Caco-2 (cell line): Measurements from ENCODE around the gene PRSS48. TPM values are rescaled to one million over a fixed set of nuclear protein-coding genes. Genes with fewer than 3 reads are reported as not detected.
"Not testable (repeated sequence)": the region's sequence is repeated elsewhere in the genome, so short reads cannot be mapped to it uniquely, and the experiment has no call there.

Experiments used
- BruUV-seq: library from RNA; stranded (reverse); fragments of 400-500 nt; replicated peaks from 2 replicates; lab custom pipeline; 2021; lab: Mats Ljungman, UMichigan
- CTCF ChIA-PET: fragments of 300-600 bp; sonication (Branson Sonifier 250); formaldehyde crosslinking; loops from one replicate; lab custom pipeline; 2022; ENCODE audit warnings: antibody characterized with exemption; lab: Charles Lee
- POLR2A ChIA-PET: fragments of 300-600 bp; sonication (Branson Sonifier 250); formaldehyde crosslinking; loops from one replicate; lab custom pipeline; 2022; ENCODE audit warnings: antibody characterized with exemption; lab: Charles Lee
- DNase-seq, 2 experiments: peaks; one replicate each; pipeline versions ENCODE4 v3.0.0 to v3.0.0-alpha.2; 2020 to 2022
- H3K27me3 ChIP-seq: replicated peaks from 2 replicates; pipeline ENCODE4 v1.6.0; 2011; ENCODE audit warnings: low read length; ENCODE audit not compliant: control insufficient read depth, insufficient read depth
- H3K36me3 ChIP-seq: 2 replicates; pipeline ENCODE4 v1.5.1; 2011; ENCODE audit warnings: low read length; ENCODE audit not compliant: control insufficient read depth, insufficient read depth
- H3K4me1 ChIP-seq: fragments of 250-450 bp; sonication (Bioruptor Pico); 2 replicates; pipeline ENCODE4 v1.5.1; 2020; ENCODE audit warnings: mild to moderate bottlenecking
- H3K4me3 ChIP-seq: 2 replicates; pipeline ENCODE4 v1.5.1; 2011; ENCODE audit warnings: low read depth, mild to moderate bottlenecking, control low read depth, low read length
- H3K9me3 ChIP-seq: fragments of 250-450 bp; sonication (Bioruptor Pico); 2 replicates; pipeline ENCODE4 v1.5.1; 2020; ENCODE audit warnings: mild to moderate bottlenecking, moderate library complexity
- H3K27ac Mint-ChIP-seq: one replicate; pipeline ENCODE4 v1.8.0; 2022; ENCODE audit warnings: mixed read lengths; ENCODE audit not compliant: unreplicated experiment
- H3K27me3 Mint-ChIP-seq: one replicate; pipeline ENCODE4 v1.8.0; 2022; ENCODE audit warnings: mixed read lengths; ENCODE audit not compliant: insufficient read depth, unreplicated experiment
- H3K36me3 Mint-ChIP-seq: one replicate; pipeline ENCODE4 v1.8.0; 2022; ENCODE audit warnings: mild to moderate bottlenecking, mixed read lengths; ENCODE audit not compliant: insufficient read depth, unreplicated experiment
- H3K4me1 Mint-ChIP-seq: one replicate; pipeline ENCODE4 v1.8.0; 2022; ENCODE audit warnings: low read depth, mixed read lengths; ENCODE audit not compliant: unreplicated experiment
- H3K4me3 Mint-ChIP-seq: one replicate; pipeline ENCODE4 v1.8.0; 2022; ENCODE audit warnings: mild to moderate bottlenecking, moderate library complexity, mixed read lengths; ENCODE audit not compliant: unreplicated experiment
- H3K9me3 Mint-ChIP-seq: one replicate; pipeline ENCODE4 v1.8.0; 2022; ENCODE audit warnings: mixed read lengths; ENCODE audit not compliant: unreplicated experiment
- CTCF ChIP-seq, 2 experiments: fragments of 200-600 bp in 1 of 2; IDR thresholded peaks; 1 replicate in 1 of 2; 2 replicates in 1 of 2; pipeline versions ENCODE4 v1.5.1 to v1.8.0; 2011 to 2022; ENCODE audit warnings: antibody characterized with exemption in 1 of 2, control low read depth in 1 of 2, inconsistent platforms in 1 of 2, low read depth in 1 of 2, low read length in 1 of 2, mild to moderate bottlenecking in 1 of 2, moderate library complexity in 1 of 2; ENCODE audit not compliant: insufficient read depth in 1 of 2, severe bottlenecking in 1 of 2, unreplicated experiment in 1 of 2
- intact Hi-C: fragments of 100-400 bp; cut with micrococcal nuclease; formaldehyde crosslinking; loops from one replicate; pipeline ENCODE4 v1.10.0; 2022; ENCODE audit not compliant: unreplicated experiment
- total RNA-seq: library from RNA; stranded (reverse); gene quantifications from 2 replicates; pipeline ENCODE4 v1.2.3, GENCODE V29; 2022

The PRSS48 gene
- total RNA-seq, 1 experiment from 2014 or later = not detected

- Mint-ChIP-seq H3K36me3 (peaks cover 21% of the 10 kb centered on the region), H3K4me1 (peaks cover 10% of the 10 kb centered on the region), H3K27me3 (no peaks in the 10 kb centered on the region), H3K27ac (no peak overlapping the region), H3K4me3 (no peak overlapping the region), H3K9me3 (peaks cover 4% of the 10 kb centered on the region)
- BruUV-seq = no TSS peak
- H3K27me3 ChIP-seq = no peaks in the 10 kb centered on the region
- CTCF ChIA-PET = no interaction called here
- H3K9me3 ChIP-seq = no peaks in the 10 kb centered on the region
- no peak for TF ChIP-seq CTCF (IDR thresholded peaks at IDR 0.05; ENCODE audit: insufficient read depth in 1 of 2, low read depth in 1 of 2, low read length in 1 of 2, severe bottlenecking in 1 of 2, unreplicated experiment in 1 of 2)
- intact Hi-C loops = no loop called here
- POLR2A ChIA-PET = no interaction called here
- no peak overlapping the region for H3K4me3 ChIP-seq
- no peak for DNase-seq
- H3K4me1 ChIP-seq = peaks cover 8% of the 10 kb centered on the region
- H3K36me3 ChIP-seq = no peaks in the 10 kb centered on the region
Measured at GRCh38 chr4:151233600-151233999, 43.4 kb upstream of the PRSS48 start.

GRCh38 chr4:151235373-151235772 is 41.6 kb upstream of the PRSS48 start:
- POLR2A ChIA-PET = interaction anchor here (0.6 kb wide), 1 partner anchor 89 kb away, joined by 4 read pairs; no protein-coding TSS in a partner anchor
- DNase-seq, H3K36me3 ChIP-seq, H3K4me1 Mint-ChIP-seq, BruUV-seq, H3K4me3 ChIP-seq, H3K27me3 ChIP-seq, H3K9me3 Mint-ChIP-seq, intact Hi-C loops, H3K4me1 ChIP-seq, H3K27me3 Mint-ChIP-seq, CTCF ChIA-PET, H3K27ac Mint-ChIP-seq, H3K4me3 Mint-ChIP-seq, H3K9me3 ChIP-seq: not testable (repeated sequence)
- peaks cover 15% of the 10 kb centered on the region for H3K36me3 Mint-ChIP-seq

GRCh38 chr4:151236036-151236435 is 40.9 kb upstream of the PRSS48 start:
- Mint-ChIP-seq H3K4me3 (no peak overlapping the region), H3K9me3 (peaks cover 6% of the 10 kb centered on the region), H3K27ac (no peak overlapping the region), H3K36me3 (peaks cover 15% of the 10 kb centered on the region), H3K4me1 (peaks cover 10% of the 10 kb centered on the region), H3K27me3 (no peaks in the 10 kb centered on the region)
- CTCF ChIA-PET = no interaction called here
- BruUV-seq = no TSS peak
- no peaks in the 10 kb centered on the region for H3K9me3 ChIP-seq
- no peak for TF ChIP-seq CTCF (IDR thresholded peaks at IDR 0.05; ENCODE audit: insufficient read depth in 1 of 2, low read depth in 1 of 2, low read length in 1 of 2, severe bottlenecking in 1 of 2, unreplicated experiment in 1 of 2)
- intact Hi-C loops = no loop called here
- no peak overlapping the region for H3K4me3 ChIP-seq
- peaks cover 8% of the 10 kb centered on the region for H3K4me1 ChIP-seq
- no peak for DNase-seq
- POLR2A ChIA-PET = interaction anchor here (0.6 kb wide), 1 partner anchor 88 kb away, joined by 4 read pairs; no protein-coding TSS in a partner anchor
- H3K27me3 ChIP-seq = no peaks in the 10 kb centered on the region
- H3K36me3 ChIP-seq = no peaks in the 10 kb centered on the region
